G401 (cell line): ENCODE measurements around the gene ANKS1A. TPM values are rescaled to one million over a fixed set of nuclear protein-coding genes. Genes with fewer than 3 reads are reported as not detected.
"Not testable (repeated sequence)": the region's sequence is repeated elsewhere in the genome, so short reads cannot be mapped to it uniquely, and the experiment has no call there.

Source experiments
- DNase-seq: peaks from one replicate; pipeline ENCODE4 v3.0.0-alpha.2; 2015; ENCODE audit warnings: low spot score
- in situ Hi-C: cut with HindIII; loops from 2 replicates; pipeline ENCODE4 v1.10.0; 2016; ENCODE audit warnings: low sequenced_read_pairs, mixed read lengths
- total RNA-seq: library from RNA; depleted of rRNA; stranded (reverse); fragments of >200 nt; shearing (Covaris generic); gene quantifications from 2 replicates; pipeline ENCODE4 v1.2.3, GENCODE V29; 2014

ANKS1A gene
- total RNA-seq, 1 experiment from 2014 or later, result 14.2 TPM

DNA sequence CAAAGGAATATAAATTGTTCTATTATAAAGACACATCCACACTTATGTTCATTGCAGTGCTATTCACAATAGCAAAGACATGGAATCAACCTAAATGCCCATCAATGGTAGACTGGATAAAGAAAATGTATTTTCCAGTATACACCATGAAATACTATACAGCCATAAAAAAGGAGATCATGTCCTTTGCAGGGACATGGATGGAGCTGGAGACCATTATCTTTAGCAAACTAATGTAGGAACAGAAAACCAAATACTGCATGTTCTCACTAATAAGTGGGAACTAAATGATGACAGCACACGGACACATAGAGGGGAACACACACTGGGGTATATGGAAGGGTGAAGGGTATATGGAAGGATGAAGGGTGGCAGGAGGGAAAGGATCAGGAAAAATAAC lies 5.0 kb upstream of the ANKS1A start:
- in situ Hi-C loops, DNase-seq: not testable (repeated sequence)

DNA sequence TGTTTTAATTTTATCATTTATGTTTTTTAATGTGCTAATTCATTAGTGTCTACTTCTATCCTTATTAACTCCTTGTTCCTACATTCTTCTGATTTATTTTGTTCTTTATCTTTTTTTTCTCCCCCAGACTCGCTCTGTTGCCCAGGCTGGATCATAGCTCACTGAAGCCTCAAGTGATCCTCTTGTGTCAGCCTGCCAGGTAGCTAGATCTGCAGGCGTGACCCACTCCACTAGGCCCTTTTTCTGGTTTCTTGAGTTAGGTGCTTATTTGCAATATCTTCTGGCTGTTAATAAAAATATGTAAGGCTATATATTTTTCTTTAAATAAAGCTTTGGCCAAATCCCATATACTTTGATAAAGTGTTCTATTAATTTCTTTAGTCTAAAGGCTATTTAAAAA lies 4.1 kb upstream of the ANKS1A start:
- in situ Hi-C loops, result no loop called here
- DNase-seq, result no peak

DNA sequence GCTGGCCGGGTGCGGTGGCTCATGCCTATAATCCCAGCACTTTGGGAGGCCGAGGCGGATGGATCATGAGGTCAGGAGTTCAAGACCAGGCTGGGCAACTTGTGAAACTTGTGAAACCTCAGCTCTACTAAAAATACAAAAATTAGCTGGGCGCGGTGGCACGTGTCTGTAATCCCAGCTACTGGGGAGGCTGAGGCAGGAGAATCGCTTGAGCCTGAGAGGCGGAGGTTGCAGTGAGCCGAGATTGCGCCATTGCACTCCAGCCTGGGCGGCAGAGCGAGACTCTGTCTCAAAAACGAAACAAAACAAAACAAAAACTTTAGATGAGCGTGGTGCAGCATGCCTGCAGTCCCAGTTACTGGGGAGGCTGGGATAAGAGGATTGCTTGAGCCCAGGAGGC lies 3.2 kb upstream of the ANKS1A start:
- in situ Hi-C loops, DNase-seq: not testable (repeated sequence)

DNA sequence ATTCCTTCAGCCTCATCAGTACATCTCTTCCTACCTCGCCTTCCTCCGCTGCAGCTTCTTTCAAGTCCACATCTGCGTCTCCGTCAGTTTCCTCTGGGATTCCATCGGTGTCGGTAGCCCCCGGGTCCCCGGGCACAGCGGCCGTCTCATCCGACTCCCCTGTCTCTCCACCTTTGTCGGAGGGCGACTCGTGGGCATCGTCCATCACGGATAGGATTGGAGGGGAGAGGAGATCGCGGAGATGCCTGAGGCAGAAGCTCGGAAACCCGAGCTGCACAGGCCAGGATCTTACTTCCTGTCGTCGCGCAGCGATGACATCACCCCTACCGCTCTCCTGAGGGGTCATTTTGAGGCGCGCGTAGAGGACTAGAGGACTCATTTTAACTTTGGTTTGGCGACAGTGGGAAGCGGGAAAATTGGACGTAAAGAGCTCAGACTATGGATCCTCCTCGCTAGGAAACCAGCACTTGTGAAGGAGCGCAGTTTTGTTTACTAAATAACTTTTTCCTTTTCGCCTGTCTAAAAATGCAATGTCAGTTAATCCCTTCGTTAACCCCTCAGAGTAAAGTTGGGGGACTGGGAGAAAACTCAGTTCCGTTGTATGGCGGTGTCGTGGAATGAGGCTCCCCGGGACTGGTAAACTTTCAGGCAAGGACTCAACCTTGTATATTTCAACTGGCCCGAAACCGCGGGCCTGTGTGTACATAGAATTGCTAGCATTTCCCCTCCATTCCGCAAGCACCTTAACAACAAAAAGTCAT lies 1.1 kb upstream of the ANKS1A start, which contains the start of gene TAF11:
TAF11 (minus strand) TSS at position 290 of the 761 bp plus-strand sequence; CDS start at position 205, 85 bp downstream.
- in situ Hi-C loops, result no loop called here
- DNase-seq, result peak; percentile 94

DNA sequence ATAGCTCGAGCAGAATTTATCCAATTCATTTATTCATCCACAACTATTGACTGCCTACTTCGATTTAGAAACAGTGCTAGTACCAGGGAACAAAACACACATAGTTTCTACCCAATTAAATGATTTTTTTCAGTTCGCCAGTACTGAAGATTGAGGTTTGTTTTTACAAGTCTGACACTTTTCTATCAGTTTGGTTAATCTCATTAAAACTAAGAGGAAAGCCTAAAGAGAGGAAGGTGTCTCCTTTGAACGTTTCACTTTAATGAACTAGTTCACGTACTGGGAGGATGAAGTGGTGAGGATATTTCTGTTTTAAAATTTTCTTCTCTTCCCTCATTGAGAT lies 570 bp upstream of the ANKS1A start:
- no peak for DNase-seq
- in situ Hi-C loops, result no loop called here

DNA sequence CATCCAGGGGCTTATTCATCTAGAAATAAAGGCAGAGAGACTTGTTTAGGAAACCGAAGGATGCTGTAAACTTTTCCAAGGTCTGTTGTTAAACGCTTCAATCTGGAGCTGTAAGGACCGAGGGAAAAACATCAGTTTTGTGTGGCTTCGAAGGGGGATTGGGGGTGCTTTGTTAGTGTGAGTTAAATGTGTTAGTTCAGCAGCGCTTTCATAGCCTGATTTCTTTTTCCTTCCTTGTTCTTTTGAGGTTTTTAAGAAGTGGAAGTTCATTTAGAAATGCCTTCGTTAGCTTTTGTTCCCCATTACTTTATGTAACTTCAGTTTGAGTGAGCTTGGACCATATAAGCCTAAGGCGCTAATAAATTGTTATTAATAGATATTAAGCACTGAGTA lies 1.5 kb downstream of the ANKS1A start:
- in situ Hi-C loops, result no loop called here
- no peak for DNase-seq

DNA sequence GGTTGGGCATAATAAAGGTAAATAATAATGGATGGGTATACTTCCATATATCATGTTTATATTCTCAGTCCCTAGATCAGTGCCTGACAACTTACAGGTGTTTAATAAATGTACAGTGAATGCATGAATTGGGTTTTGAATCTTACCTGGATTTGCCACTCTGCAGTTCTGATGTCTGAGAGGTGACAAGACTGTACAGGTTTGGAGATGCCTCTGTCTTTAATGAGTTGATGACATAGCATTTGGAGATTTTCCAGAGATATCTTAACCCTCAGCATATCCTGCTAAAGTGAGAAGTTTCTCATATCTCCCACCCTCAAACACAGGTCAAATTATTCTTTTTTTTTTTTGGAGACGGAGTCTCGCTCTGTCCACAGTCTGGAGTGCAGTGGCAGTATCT lies 2.2 kb downstream of the ANKS1A start:
- in situ Hi-C loops, result no loop called here
- no peak for DNase-seq

DNA sequence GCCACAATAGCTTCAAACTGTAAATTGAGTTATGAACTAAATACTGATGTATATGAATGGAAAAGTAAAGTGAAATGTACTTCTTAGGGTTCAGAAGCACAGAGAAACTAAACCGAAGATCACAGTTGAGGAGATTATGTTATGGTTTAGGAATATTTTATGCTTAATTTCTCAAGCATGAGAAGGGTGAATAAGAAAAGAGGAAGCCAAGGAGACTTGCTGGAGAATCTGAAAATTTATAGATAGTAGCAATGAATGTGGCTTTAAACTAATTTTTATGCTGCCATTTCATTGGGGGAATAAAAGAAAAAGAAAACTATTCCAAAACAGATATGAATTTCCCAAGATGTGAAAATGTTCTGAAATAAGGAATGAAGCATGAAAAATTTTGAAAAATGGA lies 5.6 kb downstream of the ANKS1A start:
- in situ Hi-C loops, result no loop called here
- DNase-seq, result no peak

DNA sequence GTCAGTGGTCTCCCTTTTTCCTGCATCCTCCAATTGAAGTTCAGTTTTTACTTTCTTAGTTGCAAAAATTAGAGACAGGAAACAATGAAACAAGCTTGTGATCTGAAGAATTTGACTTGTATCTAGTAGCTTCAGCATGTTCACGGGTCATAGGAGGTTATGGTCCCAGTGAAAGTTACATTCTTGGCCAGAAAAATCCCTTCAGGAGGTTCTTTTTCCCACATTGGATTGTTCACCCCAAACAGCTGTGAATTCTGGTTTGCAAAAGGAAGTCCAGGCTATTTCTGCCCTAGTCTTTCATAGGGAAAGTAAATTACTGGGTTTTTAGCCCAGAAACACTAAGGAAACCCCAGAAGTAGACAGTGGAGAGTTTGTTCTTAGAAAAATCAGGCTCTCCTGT lies 8.1 kb downstream of the ANKS1A start:
- in situ Hi-C loops, result no loop called here

DNA sequence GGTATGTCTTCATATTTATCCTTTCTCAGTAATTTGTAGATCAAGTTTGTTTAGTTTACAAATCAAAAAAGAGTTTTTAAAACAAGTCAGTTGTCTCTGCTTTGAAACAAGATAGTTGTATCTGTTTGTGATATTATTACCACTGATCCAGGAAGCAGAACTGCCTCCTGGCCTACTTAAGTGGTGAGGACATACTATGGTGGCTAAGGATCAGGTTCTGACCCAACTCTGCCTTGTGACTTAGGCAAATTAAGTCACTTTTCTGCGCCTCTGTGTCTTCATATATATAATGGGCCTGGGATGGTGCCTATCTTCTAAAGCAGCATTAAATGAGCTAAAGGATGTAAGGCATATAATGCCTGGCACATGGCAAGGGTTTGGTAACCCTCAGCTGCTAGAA lies 8.7 kb downstream of the ANKS1A start:
- no peak for DNase-seq
- in situ Hi-C loops, result no loop called here

More for the DNA sequence above, 8.1 kb downstream of the ANKS1A start:
- DNase-seq, result no peak

DNA sequence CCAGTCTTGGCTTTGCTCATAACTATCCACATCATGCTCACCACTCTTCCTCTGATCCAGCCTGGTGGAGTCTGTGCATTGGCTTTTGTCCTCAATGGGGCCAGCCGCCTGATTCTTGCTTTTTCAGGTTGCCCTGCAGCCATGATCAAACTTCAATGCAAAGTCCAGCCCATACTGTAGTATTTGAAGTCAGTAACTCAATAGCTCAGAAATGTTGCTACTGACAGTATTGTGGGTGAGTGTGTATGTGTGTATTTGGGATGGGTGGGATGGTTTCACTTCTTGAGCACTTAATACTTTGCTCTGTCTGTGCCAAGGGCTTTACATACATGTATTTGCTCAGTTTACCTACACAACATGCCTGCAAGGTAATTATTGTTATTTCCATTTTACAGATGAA lies 10.7 kb downstream of the ANKS1A start:
- in situ Hi-C loops, DNase-seq: not testable (repeated sequence)

DNA sequence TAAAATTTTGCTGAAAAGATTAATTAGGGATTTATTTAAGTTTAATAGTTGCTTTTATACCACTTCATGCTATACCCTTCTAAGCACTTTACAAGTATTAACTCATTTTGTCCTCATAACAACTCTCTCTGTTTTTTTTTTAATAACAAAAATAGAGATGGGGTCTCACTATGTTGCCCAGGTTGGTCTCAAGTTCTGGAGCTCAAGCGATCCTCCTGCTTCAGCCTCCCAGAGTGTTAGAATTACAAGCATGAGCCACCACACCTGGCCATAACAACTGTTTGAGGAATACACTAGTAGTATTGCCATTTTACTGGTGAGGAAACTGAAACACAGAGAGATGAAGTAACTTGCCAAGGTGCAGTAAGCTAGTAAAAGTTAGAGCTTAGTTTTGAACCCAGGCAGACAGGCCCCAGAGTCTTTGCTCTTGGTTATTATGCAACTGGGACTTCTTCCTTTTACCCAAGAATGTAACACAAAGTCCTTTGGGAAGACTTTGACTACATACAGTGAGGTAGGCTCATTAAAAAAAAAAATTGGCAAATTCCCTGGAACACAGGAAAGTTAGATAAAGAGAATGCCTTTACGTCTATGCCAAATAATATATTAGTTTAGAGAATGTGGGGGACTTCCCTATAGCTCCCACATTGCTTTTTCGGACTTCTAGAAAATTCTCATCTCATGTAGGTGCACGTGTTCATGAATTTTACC lies 11.4 kb downstream of the ANKS1A start:
- in situ Hi-C loops, result no loop called here
- no peak for DNase-seq

DNA sequence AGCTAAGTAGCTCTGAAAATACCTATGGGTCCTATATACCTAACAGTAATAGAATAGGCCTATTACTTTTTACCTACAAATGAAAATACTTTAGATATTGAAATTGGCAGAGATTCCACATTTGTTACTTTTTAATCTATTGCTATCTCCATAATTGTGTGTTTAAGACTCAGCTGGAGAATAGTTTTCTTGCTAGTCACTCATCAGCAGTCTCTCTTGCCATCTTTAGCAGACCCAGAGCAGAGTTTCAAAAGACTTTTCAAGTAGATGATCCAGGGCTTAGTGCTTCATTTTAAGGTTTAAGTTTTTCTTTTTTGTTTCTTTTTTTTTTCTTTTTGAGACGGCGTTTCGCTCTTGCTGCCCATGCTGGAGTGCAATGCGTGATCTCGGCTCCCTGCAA lies 12.9 kb downstream of the ANKS1A start:
- in situ Hi-C loops, result no loop called here

DNA sequence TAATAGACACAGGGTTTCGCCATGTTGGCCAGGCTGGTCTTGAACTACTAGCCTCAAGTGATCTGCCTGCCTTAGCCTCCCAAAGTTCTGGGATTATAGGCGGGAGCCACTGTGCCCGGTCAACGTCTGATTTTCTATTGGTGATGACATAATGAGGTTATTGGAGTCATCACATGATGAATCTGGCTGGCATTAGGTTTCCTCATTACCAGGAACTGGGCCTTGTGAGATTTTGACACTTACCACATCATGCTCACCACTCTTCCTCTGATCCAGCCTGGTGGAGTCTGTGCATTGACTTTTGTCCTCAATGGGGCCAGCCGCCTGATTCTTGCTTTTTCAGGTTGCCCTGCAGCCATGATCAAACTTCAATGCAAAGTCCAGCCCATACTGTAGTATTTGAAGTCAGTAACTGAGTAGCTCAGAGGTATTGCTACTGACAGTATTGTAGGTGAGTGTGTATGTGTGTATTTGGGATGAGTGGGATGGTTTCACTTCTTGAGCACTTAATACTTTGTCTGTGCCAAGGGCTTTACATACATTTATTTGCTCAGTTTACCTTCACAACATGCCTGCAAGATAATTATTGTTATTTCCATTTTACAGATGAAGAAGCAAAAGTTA lies 16.0 kb downstream of the ANKS1A start:
- in situ Hi-C loops, result no loop called here
- no peak for DNase-seq

More for the DNA sequence above, 12.9 kb downstream of the ANKS1A start:
- no peak for DNase-seq

DNA sequence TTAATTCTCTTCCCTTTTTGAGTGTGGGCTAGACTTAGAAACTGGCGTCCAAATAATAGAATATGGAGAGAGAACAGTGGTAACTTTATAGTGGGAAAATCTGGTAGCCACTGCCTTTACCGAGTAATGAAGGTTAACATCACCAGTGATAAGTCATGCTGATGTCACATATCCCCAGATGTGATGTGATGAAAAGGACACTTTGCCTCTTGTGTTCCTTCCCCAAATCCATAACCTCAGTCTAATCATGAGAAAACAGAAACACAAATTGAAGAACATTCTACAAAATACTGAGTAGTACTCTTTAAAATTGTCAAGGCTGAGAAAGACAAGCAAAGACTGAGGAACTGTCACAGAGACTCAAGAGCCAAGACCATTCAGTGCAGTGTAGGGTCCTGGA lies 17.8 kb downstream of the ANKS1A start:
- DNase-seq, result no peak
- in situ Hi-C loops, result no loop called here

DNA sequence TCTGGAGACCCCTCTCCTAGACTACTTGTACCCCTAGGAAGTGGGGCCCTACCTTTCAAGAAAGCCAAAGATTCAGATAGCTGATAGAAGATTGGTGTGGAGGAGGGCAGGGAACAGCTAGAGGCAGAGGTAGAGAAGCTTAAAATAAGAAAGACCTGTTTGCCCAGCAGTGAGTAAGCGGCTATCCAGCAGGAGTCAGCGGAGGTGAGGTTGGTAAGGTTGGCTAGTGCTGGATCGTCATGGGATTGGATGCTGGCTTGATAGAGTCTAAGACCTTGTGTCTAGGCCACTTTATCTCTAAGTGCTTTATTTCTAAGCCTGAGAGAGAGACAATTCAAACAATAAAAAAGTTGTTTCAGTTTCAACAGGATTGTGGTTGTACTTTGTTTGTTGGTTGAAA lies 19.1 kb downstream of the ANKS1A start:
- in situ Hi-C loops, result no loop called here
- DNase-seq, result no peak

DNA sequence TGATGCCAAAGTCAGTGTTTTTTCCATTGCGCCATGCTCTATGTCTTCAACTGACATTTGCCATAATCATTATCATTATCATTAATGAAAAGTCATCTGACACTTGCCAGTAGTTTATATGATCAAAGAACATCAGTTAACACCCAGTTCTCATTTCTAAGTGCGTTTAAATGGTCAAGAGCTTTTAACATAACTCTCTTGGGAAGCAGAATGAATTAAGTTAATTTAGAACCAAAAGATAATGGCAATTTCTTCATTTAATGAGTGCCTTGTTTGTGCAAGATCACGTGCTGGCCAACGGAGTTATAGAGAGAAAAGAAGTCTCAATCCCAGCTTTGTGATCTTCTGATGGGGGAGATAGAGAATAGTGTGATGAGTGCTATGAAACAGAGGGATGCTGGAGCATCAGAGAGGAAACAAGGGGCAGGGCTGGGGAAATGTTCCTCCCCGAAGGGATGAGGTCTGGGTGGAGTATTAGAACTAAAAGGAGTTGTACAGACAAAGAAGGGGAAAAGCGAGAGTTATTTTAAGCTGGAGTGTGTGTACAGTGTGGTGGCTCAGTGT lies 20.3 kb downstream of the ANKS1A start:
- in situ Hi-C loops, result no loop called here
- DNase-seq, result no peak

DNA sequence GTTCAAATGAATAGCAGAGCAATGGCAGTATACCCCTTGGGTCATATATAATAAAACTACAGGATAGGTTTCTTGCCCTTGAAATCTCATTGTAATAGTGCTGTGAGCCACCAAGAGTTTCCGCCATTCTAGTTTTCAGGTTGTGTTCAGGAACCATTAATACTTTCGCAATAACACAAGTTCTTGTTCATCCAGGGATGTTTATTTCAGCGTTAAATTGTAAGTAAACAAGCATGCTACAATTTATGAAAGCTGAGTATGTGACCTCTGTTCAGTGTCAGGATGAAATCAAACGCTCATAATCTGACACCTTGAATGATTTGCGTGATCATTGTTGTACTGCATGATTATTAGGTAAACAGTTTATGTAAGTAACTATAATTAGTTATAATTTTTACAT lies 22.8 kb downstream of the ANKS1A start:
- DNase-seq, result no peak
- in situ Hi-C loops, result no loop called here

DNA sequence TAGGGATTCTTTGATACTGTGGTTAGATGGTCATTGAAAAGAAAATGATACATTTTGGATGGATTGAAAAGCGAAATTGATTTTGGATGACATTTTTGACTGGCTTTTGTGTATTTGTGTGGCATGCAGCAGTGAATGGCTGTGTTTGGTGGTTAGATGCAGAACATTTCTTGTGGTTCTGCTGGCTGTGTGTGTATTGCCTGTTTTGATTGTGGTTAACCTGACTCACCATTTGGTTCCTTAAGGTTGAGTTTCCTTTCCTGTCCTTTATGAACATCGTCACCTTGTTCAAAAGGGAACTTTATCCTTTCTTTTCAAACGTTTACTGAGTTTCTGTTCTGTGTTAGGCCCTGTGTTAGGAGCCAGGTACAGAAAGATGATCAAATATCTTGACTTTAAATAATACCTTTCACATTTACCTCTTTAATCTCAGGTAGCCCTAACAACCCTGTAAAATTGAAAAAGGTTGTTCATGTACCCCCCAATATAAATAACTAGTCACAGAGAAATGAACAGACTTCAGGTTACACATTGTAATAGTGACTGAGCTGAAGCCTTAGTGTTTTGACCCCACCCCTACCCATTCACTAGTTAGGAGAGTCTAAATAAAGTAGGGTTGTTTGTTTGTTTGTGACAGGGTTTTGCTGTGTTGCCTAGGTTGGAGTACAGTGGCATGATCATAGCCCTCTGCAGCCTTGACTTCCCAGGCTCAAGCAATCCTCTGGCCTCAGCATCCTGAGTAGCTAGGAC lies 23.8 kb downstream of the ANKS1A start:
- no peak for DNase-seq
- in situ Hi-C loops, result no loop called here
